ENCODE results near the gene LMO1. TPM values are rescaled to one million over a fixed set of nuclear protein-coding genes. Genes with fewer than 3 reads are reported as not detected.

The LMO1 gene
- total and polyA plus RNA-seq, 2 of the 8 experiments (the other 6 are each of a cell fraction or from before 2014, with no cell fraction given) = 0.17 TPM; not detected in 1

GRCh38 chr11:8230178-8230859 is 33.4 kb downstream of the LMO1 start:
- H2BK15ac ChIP-seq (ENCODE audit: low read length) = no peak overlapping the region; the same call in 1 of the 2 replicates
- FAIRE-seq = no peak
- H3K23ac ChIP-seq (ENCODE audit: insufficient read length) = no peak overlapping the region
- no peak overlapping the region for H3K9ac ChIP-seq (replicated peaks in 1 of 4; ENCODE audit: extremely low read depth in 1 of 4, low read depth in 3 of 4, low read length in 3 of 4)
- no peak overlapping the region for H3K27ac ChIP-seq (ENCODE audit: low read depth, low read length)
- H4K8ac ChIP-seq (ENCODE audit: extremely low read depth, insufficient read depth, low read length) = no peak overlapping the region
- H3K14ac ChIP-seq (ENCODE audit: insufficient read length) = no peak overlapping the region
- CTCF ChIA-PET (ENCODE audit: partially characterized antibody) = interaction anchor here (0.6 to 9.4 kb wide), 18 partner anchors 11 to 160 kb away, joined by 3 to 177 read pairs (median 6); partner anchors contain the start of gene LMO1
- H3K4ac ChIP-seq (replicated peaks; ENCODE audit: insufficient read length, low read depth, low read length) = no peak overlapping the region
- H3K18ac ChIP-seq (ENCODE audit: extremely low read depth, low read length) = no peak overlapping the region
- no peaks in the 10 kb centered on the region for H3K79me2 ChIP-seq (ENCODE audit: control insufficient read depth in 1 of 2, insufficient read depth in 2 of 2, low read length in 2 of 2)
- TF ChIP-seq CTCF (IDR thresholded peaks at IDR 0.05; ENCODE audit: control extremely low read depth in 1 of 3, insufficient read depth in 1 of 3, low read depth in 1 of 3, low read length in 3 of 3) (peak; percentile 13 to 24 (median 20); a peak in 3 of 4 replicates), RAD21 (IDR thresholded peaks at IDR 0.05 in 1 of 2, conservative IDR thresholded peaks at IDR 0.05 in 1 of 2; ENCODE audit: low read depth in 2 of 2, low read length in 2 of 2) (0 out of 4 replicates have a peak, but pooled peaks of 1 of the 2 experiments have one; percentile 10), HDAC6 (IDR thresholded peaks at IDR 0.05; ENCODE audit: low read depth, low read length) (no peak)
- peak overlapping the region; percentile 59; the same call in 1 of the 2 replicates for H2AFZ ChIP-seq (ENCODE audit: low read length)
- POLR2A ChIA-PET (ENCODE audit: partially characterized antibody) = interaction anchor here (1.3 kb wide), 1 partner anchor 11 kb away, joined by 4 read pairs; no protein-coding TSS in a partner anchor
- H3K79me1 ChIP-seq (ENCODE audit: low read depth, low read length) = no peaks in the 10 kb centered on the region
- H3K9me3 ChIP-seq (ENCODE audit: insufficient read depth in 2 of 2, low read depth in 1 of 2, low read length in 1 of 2) = no peaks in the 10 kb centered on the region
- H2AK5ac ChIP-seq (ENCODE audit: low read depth, low read length) = 0 out of 2 replicates have a peak overlapping the region, but pooled peaks have one; percentile 9
- H4K5ac ChIP-seq (ENCODE audit: insufficient read length, low read depth, low read length) = no peak overlapping the region
- 93% methylated on average over 22 of the region's 22 CpGs; no CpG with 5 or more reads in 1 of the 2 experiments for WGBS, 2 experiments (ENCODE audit: extremely low coverage in 1 of 2, insufficient coverage in 1 of 2, insufficient read length in 1 of 2, insufficient replicate concordance in 2 of 2, low coverage in 1 of 2, low lambda C conversion rate in 2 of 2, missing lambda C conversion rate in 1 of 2)
- H4K91ac ChIP-seq (replicated peaks; ENCODE audit: insufficient read length, low read length) = no peak overlapping the region
- no peak overlapping the region; the same call in 1 of the 2 replicates for H2BK20ac ChIP-seq (ENCODE audit: low read length)
- no peak overlapping the region for H3K4me3 ChIP-seq (ENCODE audit: extremely low read depth in 1 of 4, insufficient read depth in 2 of 4, low read depth in 3 of 4, low read length in 4 of 4)
- H4K20me1 ChIP-seq (replicated peaks in 1 of 2; ENCODE audit: control insufficient read depth in 1 of 2, insufficient read depth in 2 of 2, low read length in 2 of 2) = no peaks in the 10 kb centered on the region
- H3K56ac ChIP-seq (replicated peaks; ENCODE audit: insufficient read length, low read depth, low read length) = no peak overlapping the region
- no peaks in the 10 kb centered on the region; the same call in 1 of the 2 replicates for H3K23me2 ChIP-seq (ENCODE audit: low read depth, low read length)
- H3K4me1 ChIP-seq (replicated peaks in 1 of 4; ENCODE audit: control insufficient read depth in 3 of 4, insufficient read depth in 4 of 4, low read length in 3 of 4) = peaks cover 0 to 11% (median 3%) of the 10 kb centered on the region in 4 experiments; a peak in 4 of 7 replicates
- H2BK120ac ChIP-seq (replicated peaks; ENCODE audit: low read depth, low read length) = no peak overlapping the region
- 0 out of 2 replicates have a peak overlapping the region, but pooled peaks have one; percentile 62 for H2BK12ac ChIP-seq (ENCODE audit: low read depth, low read length)
- no peak overlapping the region for H3K4me2 ChIP-seq (ENCODE audit: insufficient read depth in 1 of 2, low read depth in 2 of 2, low read length in 2 of 2)
- H3K27me3 ChIP-seq (replicated peaks in 1 of 4; ENCODE audit: control insufficient read depth in 3 of 4, extremely low read depth in 1 of 4, insufficient read depth in 3 of 4, low read length in 3 of 4) = no peaks in the 10 kb centered on the region
- no peaks in the 10 kb centered on the region for H3K36me3 ChIP-seq (ENCODE audit: control insufficient read depth in 2 of 4, insufficient read depth in 4 of 4, low read length in 3 of 4)
- no peak overlapping the region for H2BK5ac ChIP-seq (ENCODE audit: low read depth, low read length)
- no peak for DNase-seq (ENCODE audit: low read depth in 1 of 2, low spot score in 2 of 2)
